Common myeloid progenitor, CD34-positive (primary cell): ENCODE data around the gene ABHD16B.
"Not testable (repeated sequence)": the region's sequence is repeated elsewhere in the genome, so short reads cannot be mapped to it uniquely, and the experiment has no call there.

Experiments used
- CTCF ChIA-PET: fragments of 350-600 bp; sonication (Branson Sonifier 250); formaldehyde crosslinking; loops from one replicate; lab custom pipeline; 2021; ENCODE audit warnings: antibody characterized with exemption; lab: Charles Lee
- POLR2A ChIA-PET: fragments of 350-600 bp; sonication (Branson Sonifier 250); formaldehyde crosslinking; loops from one replicate; lab custom pipeline; 2021; ENCODE audit warnings: antibody characterized with exemption; lab: Charles Lee
- DNase-seq, 3 donors: peaks; one replicate each; pipeline versions ENCODE4 v3.0.0 to v3.0.0-alpha.2; 2013
- H3K27ac ChIP-seq, 2 experiments: 1 replicate in 1 of 2; 2 replicates in 1 of 2; pipeline ENCODE4 v1.7.0; 2013; ENCODE audit warnings: inconsistent platforms in 2 of 2, low read length in 2 of 2, mild to moderate bottlenecking in 2 of 2, low read depth in 1 of 2, moderate library complexity in 1 of 2; ENCODE audit not compliant: severe bottlenecking in 2 of 2, insufficient read depth in 1 of 2, poor library complexity in 1 of 2
- H3K27me3 ChIP-seq, 5 experiments: replicated peaks in 2 of 5; 1 replicate in 3 of 5; 2 replicates in 2 of 5; pipeline versions ENCODE4 v1.6.1 to v1.7.0; 2013; ENCODE audit warnings: low read length in 4 of 5, mild to moderate bottlenecking in 2 of 5, moderate library complexity in 2 of 5, inconsistent platforms in 1 of 5; ENCODE audit not compliant: insufficient read depth in 5 of 5, control insufficient read depth in 4 of 5
- H3K36me3 ChIP-seq, 4 experiments: 1 replicate in 2 of 4; 2 replicates in 2 of 4; pipeline versions ENCODE4 v1.6.1 to v1.7.0; 2013; ENCODE audit warnings: low read length in 3 of 4, control low read depth in 1 of 4, mild to moderate bottlenecking in 1 of 4; ENCODE audit not compliant: control insufficient read depth in 4 of 4, insufficient read depth in 4 of 4
- H3K4me1 ChIP-seq, 4 experiments: 1 replicate in 3 of 4; 2 replicates in 1 of 4; pipeline versions ENCODE4 v1.6.1 to v1.7.1; 2013; ENCODE audit warnings: low read length in 3 of 4, mild to moderate bottlenecking in 3 of 4, control low read depth in 1 of 4, inconsistent platforms in 1 of 4, moderate library complexity in 1 of 4; ENCODE audit not compliant: control insufficient read depth in 4 of 4, insufficient read depth in 4 of 4; ENCODE audit errors: control extremely low read depth in 1 of 4
- H3K4me3 ChIP-seq, 7 experiments: 1 replicate in 4 of 7; 2 replicates in 3 of 7; pipeline versions ENCODE4 v1.5.1 to v1.7.0; 2013; ENCODE audit warnings: mild to moderate bottlenecking in 7 of 7, low read length in 6 of 7, moderate library complexity in 6 of 7, inconsistent platforms in 2 of 7, low read depth in 2 of 7, control low read depth in 1 of 7; ENCODE audit not compliant: insufficient read depth in 4 of 7, control insufficient read depth in 1 of 7; ENCODE audit errors: extremely low read depth in 1 of 7
- H3K9me3 ChIP-seq, 5 experiments: 1 replicate in 4 of 5; 2 replicates in 1 of 5; pipeline versions ENCODE4 v1.6.1 to v1.7.1; 2013; ENCODE audit warnings: low read length in 4 of 5, mild to moderate bottlenecking in 2 of 5, inconsistent platforms in 1 of 5, low read depth in 1 of 5, moderate library complexity in 1 of 5; ENCODE audit not compliant: control insufficient read depth in 4 of 5, insufficient read depth in 2 of 5; ENCODE audit errors: control extremely low read depth in 1 of 5
- WGBS: methylation state at CpG from one replicate; pipeline ENCODE4 v1.1.5; 2013; ENCODE audit not compliant: insufficient coverage; 5-methylcytosine and 5-hydroxymethylcytosine counted together

The ABHD16B gene

GRCh38 chr20:63877755-63878470, 16.6 kb downstream of the ABHD16B start:
- POLR2A ChIA-PET: interaction anchor here (1.4 kb wide), 1 partner anchor 13 kb away, joined by 3 read pairs; the partner anchor contains the start of gene TPD52L2

GRCh38 chr20:63878899-63879663, 17.8 kb downstream of the ABHD16B start:
- ChIA-PET POLR2A (interaction anchor here (1.4 kb wide), 1 partner anchor 14 kb away, joined by 3 read pairs; the partner anchor contains the start of gene TPD52L2), CTCF (interaction anchor here (0.6 kb wide), 1 partner anchor 154 kb away, joined by 3 read pairs; no protein-coding TSS in a partner anchor)
- peaks cover 25 to 71% (median 53%) of the 10 kb centered on the region in 4 experiments for H3K36me3 ChIP-seq
- H3K27me3 ChIP-seq: no peaks in the 10 kb centered on the region
- 98% methylated on average over 12 of the region's 14 CpGs for WGBS
- H3K9me3 ChIP-seq: no peaks in the 10 kb centered on the region
- H3K4me3 ChIP-seq: no peak overlapping the region
- no peak overlapping the region for H3K27ac ChIP-seq
- peaks cover 0 to 3% (median 0%) of the 10 kb centered on the region in 4 experiments for H3K4me1 ChIP-seq
- DNase-seq: no peak

More at GRCh38 chr20:63877755-63878470, 16.6 kb downstream of the ABHD16B start:
- Histone ChIP-seq H3K4me1 (peaks cover 0 to 8% (median 6%) of the 10 kb centered on the region in 4 experiments), H3K9me3 (no peaks in the 10 kb centered on the region), H3K27ac (no peak overlapping the region), H3K27me3 (no peaks in the 10 kb centered on the region), H3K36me3 (peaks cover 23 to 68% (median 48%) of the 10 kb centered on the region in 4 experiments), H3K4me3 (no peak overlapping the region)
- no peak for DNase-seq
- WGBS: 89% methylated on average over 26 of the region's 32 CpGs
- CTCF ChIA-PET: interaction anchor here (3.1 kb wide), 1 partner anchor 12 kb away, joined by 13 read pairs; the partner anchor contains the start of gene TPD52L2

GRCh38 chr20:63880901-63881300, 19.6 kb downstream of the ABHD16B start:
- DNase-seq, POLR2A ChIA-PET, H3K9me3 ChIP-seq, H3K4me1 ChIP-seq, H3K27me3 ChIP-seq, H3K27ac ChIP-seq, H3K4me3 ChIP-seq: not testable (repeated sequence)
- WGBS: 94% methylated on average over 13 of the region's 13 CpGs
- peaks cover 18 to 74% (median 52%) of the 10 kb centered on the region in 4 experiments for H3K36me3 ChIP-seq
- CTCF ChIA-PET: interaction anchor here (1.6 kb wide), 1 partner anchor 8 kb away, joined by 6 read pairs; no protein-coding TSS in a partner anchor

- no peaks in the 10 kb centered on the region for H3K27me3 ChIP-seq
- CTCF ChIA-PET: interaction anchor here (0.8 to 1.6 kb wide), 4 partner anchors 9 to 176 kb away, joined by 3 to 6 read pairs (median 3); no protein-coding TSS in a partner anchor
- H3K36me3 ChIP-seq: peaks cover 12 to 69% (median 51%) of the 10 kb centered on the region in 4 experiments
- peaks cover 0 to 3% (median 0%) of the 10 kb centered on the region in 4 experiments for H3K4me1 ChIP-seq
- DNase-seq: no peak
- POLR2A ChIA-PET: no interaction called here
- no peaks in the 10 kb centered on the region for H3K9me3 ChIP-seq
- no peak overlapping the region for H3K4me3 ChIP-seq
- no peak overlapping the region for H3K27ac ChIP-seq
- 97% methylated on average over 17 of the region's 19 CpGs for WGBS
These were observed 20.3 kb downstream of the ABHD16B start for GRCh38 chr20:63881451-63882226.

GRCh38 chr20:63882257-63883200, 21.2 kb downstream of the ABHD16B start:
- ChIA-PET POLR2A (no interaction called here), CTCF (interaction anchor here (0.8 to 1.7 kb wide), 5 partner anchors 10 to 175 kb away, joined by 3 to 6 read pairs (median 3); no protein-coding TSS in a partner anchor)
- H3K4me3 ChIP-seq: no peak overlapping the region
- H3K27ac ChIP-seq: no peak overlapping the region
- no peaks in the 10 kb centered on the region for H3K9me3 ChIP-seq
- peaks cover 0 to 3% (median 0%) of the 10 kb centered on the region in 4 experiments for H3K4me1 ChIP-seq
- no peak for DNase-seq
- peaks cover 11 to 73% (median 52%) of the 10 kb centered on the region in 4 experiments for H3K36me3 ChIP-seq
- H3K27me3 ChIP-seq: no peaks in the 10 kb centered on the region
- 97% methylated on average over 25 of the region's 28 CpGs for WGBS

GRCh38 chr20:63883201-63883593, 21.9 kb downstream of the ABHD16B start:
- H3K27me3 ChIP-seq: no peaks in the 10 kb centered on the region
- H3K27ac ChIP-seq: no peak overlapping the region
- H3K4me3 ChIP-seq: no peak overlapping the region
- H3K36me3 ChIP-seq: peaks cover 12 to 74% (median 52%) of the 10 kb centered on the region in 4 experiments
- POLR2A ChIA-PET: no interaction called here
- CTCF ChIA-PET: interaction anchor here (1.7 kb wide), 1 partner anchor 12 kb away, joined by 3 read pairs; no protein-coding TSS in a partner anchor
- 96% methylated on average over 3 of the region's 6 CpGs for WGBS
- DNase-seq: no peak
- no peaks in the 10 kb centered on the region for H3K9me3 ChIP-seq
- no peaks in the 10 kb centered on the region for H3K4me1 ChIP-seq
